AG04449 (cell line): ENCODE results near the gene TAF15.

ENCODE experiments used
- CTCF ChIA-PET: fragments of 350-600 bp; formaldehyde crosslinking; extraction: SDS; loops from one replicate; lab custom pipeline; 2021; ENCODE audit warnings: antibody characterized with exemption; lab: Yijun Ruan, JAX
- POLR2A ChIA-PET: fragments of 400-600, 350-600 bp; formaldehyde crosslinking; extraction: SDS; loops from one replicate; lab custom pipeline; 2020; ENCODE audit warnings: antibody characterized with exemption, inconsistent platforms; lab: Yijun Ruan, JAX
- DNase-seq: peaks from one replicate; pipeline ENCODE4 v3.0.0-alpha.2; 2010; ENCODE audit warnings: low read depth, low spot score
- H3K4me3 ChIP-seq: 2 replicates; pipeline ENCODE4 v1.5.1; 2011; ENCODE audit warnings: low read depth, mild to moderate bottlenecking, control low read depth, low read length
- CTCF ChIP-seq: IDR thresholded peaks from one replicate; pipeline ENCODE4 v1.5.1; 2011; ENCODE audit warnings: mild to moderate bottlenecking, moderate library complexity, low read length, control low read depth, inconsistent platforms; ENCODE audit not compliant: insufficient read depth; ENCODE audit errors: missing control alignments

Gene TAF15

GRCh38 chr17:35890774-35891155, 81.5 kb downstream of the TAF15 start:
- DNase-seq = no peak
- ChIA-PET POLR2A (no interaction called here), CTCF (interaction anchor here (0.6 kb wide), 1 partner anchor 42 kb away, joined by 3 read pairs; no protein-coding TSS in a partner anchor)
- no peak for TF ChIP-seq CTCF
- no peak overlapping the region for H3K4me3 ChIP-seq

DNA sequence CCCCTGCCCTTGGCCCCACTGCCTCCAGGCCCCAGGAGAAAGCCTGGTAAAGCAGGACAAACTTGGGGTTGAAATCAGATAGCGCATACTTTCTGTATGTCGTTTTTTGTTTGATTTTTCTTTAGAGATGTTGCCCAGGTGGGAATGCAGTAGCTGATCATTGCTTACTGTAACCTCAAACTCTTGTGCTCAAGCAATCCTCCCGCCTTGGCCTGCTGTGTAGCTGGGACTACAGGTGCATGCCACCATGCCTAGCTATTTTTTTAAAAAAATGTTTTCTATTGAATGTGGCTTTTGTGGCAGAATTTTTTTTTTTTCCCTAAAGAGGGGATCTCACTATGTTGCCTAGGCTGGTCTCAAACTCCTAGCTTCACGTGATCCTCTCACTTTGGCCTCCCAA, 82.0 kb downstream of the TAF15 start:
- no peak overlapping the region for H3K4me3 ChIP-seq
- ChIA-PET POLR2A (no interaction called here), CTCF (no interaction called here)
- DNase-seq = no peak
- TF ChIP-seq CTCF = no peak

DNA sequence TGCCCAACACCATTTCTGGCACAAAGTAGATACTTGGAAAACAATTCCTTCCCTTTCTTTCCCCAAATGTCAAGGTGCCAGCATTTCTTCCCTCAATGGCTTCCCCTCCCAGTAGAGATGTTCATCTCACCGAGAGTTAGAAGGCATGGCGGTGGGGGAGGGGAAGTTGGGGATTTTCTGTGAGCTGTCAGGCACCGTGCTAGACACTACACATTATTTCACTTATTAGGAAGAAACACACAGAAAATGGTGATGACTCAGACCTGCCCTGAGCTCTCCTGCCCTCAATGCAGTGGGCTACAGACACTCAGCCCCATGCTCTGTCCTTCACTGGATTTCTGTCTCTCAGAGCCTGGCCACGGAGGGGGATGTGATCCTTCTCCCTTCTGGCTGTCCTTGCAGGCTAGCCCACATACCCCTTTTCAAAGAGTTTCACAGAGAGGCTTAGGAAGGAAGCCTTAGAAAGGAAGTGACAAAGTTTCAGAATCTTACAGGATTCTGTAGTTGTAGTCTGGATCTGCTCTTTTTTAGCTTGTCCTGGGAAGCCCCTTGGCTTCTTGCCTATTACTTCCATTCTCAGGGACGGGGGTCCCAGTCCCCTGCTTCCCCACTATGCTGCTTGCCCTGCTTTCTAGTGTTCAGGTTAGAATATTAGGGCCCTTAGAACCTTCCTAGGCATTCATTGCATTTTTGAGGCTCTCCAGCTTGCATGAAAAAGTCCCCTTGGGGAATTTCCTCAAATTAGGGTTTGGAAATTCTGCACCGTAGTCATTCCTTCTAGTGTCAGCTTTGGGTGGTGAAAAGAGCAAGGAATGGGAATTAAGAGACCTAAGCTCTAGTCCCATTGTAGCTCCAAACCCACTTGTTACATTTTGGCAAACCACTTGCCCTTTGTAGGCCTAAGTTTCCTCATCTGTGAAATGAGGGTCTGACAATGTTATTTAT, 83.1 kb downstream of the TAF15 start:
- ChIA-PET POLR2A (no interaction called here), CTCF (interaction anchor here (0.9 kb wide), 1 partner anchor 11 kb away, joined by 3 read pairs; no protein-coding TSS in a partner anchor)
- no peak overlapping the region for H3K4me3 ChIP-seq
- no peak for TF ChIP-seq CTCF
- no peak for DNase-seq

- no peak for TF ChIP-seq CTCF
- H3K4me3 ChIP-seq = no peak overlapping the region
- no peak for DNase-seq
- ChIA-PET CTCF (no interaction called here), POLR2A (no interaction called here)
Observed at GRCh38 chr17:35893751-35894150, 84.5 kb downstream of the TAF15 start.

DNA sequence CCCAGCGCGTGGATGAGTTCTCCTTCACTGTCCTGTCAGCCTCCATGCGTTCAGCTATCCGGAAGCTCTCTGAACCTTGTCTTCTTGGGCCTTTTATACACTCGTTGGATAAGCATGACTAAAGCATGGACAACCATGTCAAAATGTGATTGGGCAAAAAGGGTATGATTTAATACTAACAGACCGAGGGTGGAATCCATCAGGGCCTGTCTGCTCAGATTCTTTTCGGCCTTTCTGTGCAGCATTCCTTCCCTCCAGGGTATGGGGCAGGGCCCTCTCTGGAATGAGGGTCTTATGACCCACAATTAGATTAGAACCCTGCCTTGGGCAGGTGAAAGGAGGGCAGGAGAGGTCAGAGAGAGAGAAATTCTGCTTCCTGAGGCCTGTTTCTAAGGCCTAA, 84.9 kb downstream of the TAF15 start:
- POLR2A ChIA-PET = no interaction called here
- no peak for DNase-seq
- CTCF ChIA-PET = no interaction called here
- no peak overlapping the region for H3K4me3 ChIP-seq
- TF ChIP-seq CTCF = no peak

GRCh38 chr17:35895636-35896587, 86.6 kb downstream of the TAF15 start:
- ChIA-PET POLR2A (no interaction called here), CTCF (interaction anchor here (1.4 kb wide), 1 partner anchor 73 kb away, joined by 4 read pairs; no protein-coding TSS in a partner anchor)

More at GRCh38 chr17:35895636-35896587, 86.6 kb downstream of the TAF15 start:
- no peak for TF ChIP-seq CTCF
- peak; percentile 7 for DNase-seq
- no peak overlapping the region for H3K4me3 ChIP-seq
